Motor neuron (in vitro differentiated cells): ENCODE measurements around the gene TRIOBP. TPM values are rescaled to one million over a fixed set of nuclear protein-coding genes. Genes with fewer than 3 reads are reported as not detected.
A peak's percentile ranks its signal among the peaks of the same experiment; 100 is the strongest.

Experiments used
- ATAC-seq, 8 experiments: fragments of 200-7000 bp; cut with Tn5 transposase; replicated peaks in 6 of 8; 2 replicates each; pipeline ENCODE4 v1.8.0; 2021; ENCODE audit warnings: mild to moderate bottlenecking in 8 of 8, moderate library complexity in 8 of 8
- H3K27ac ChIP-seq, 2 donors: fragments of 250-450 bp; sonication (Bioruptor Pico); 2 replicates each; pipeline ENCODE4 v1.9.0; 2021; ENCODE audit warnings: antibody characterized with exemption in 2 of 2, mild to moderate bottlenecking in 2 of 2, moderate library complexity in 1 of 2
- H3K4me1 ChIP-seq, 2 donors: fragments of 250-450 bp; sonication (Bioruptor Pico); replicated peaks in 1 of 2; 2 replicates each; pipeline ENCODE4 v1.6.1; 2021; ENCODE audit warnings: antibody characterized with exemption in 2 of 2, mild to moderate bottlenecking in 2 of 2, moderate library complexity in 1 of 2
- H3K4me3 ChIP-seq, 5 donors: fragments of 250-450 bp; sonication (Bioruptor Pico); 2 replicates each; pipeline ENCODE4 v1.9.0; 2021; ENCODE audit warnings: antibody characterized with exemption in 5 of 5, mild to moderate bottlenecking in 5 of 5, moderate library complexity in 4 of 5
- WGBS, 10 experiments: fragments of 450-650 bp; shearing (Covaris generic); methylation state at CpG; one replicate each; pipeline ENCODE4 v1.0.0; 2022; 5-methylcytosine and 5-hydroxymethylcytosine counted together
- in situ Hi-C, 9 experiments: fragments of 400-800 bp; cut with MboI; loops; one replicate each; pipeline ENCODE4 v1.15.0; 2021; ENCODE audit warnings: low sequenced_read_pairs in 9 of 9, low pct_unique_long_range_greater_than_20kb in 2 of 9; ENCODE audit not compliant: unreplicated experiment in 9 of 9
- total RNA-seq, 8 experiments: library from RNA; unstranded; fragments of 300-600 nt; gene quantifications; 2 replicates each; pipeline versions ENCODE4 v1.2.3 to v1.2.4, GENCODE V29; 2022

Gene TRIOBP
- total RNA-seq, 8 experiments from 2014 or later: 13.8 to 56.2 (median 25.3) TPM

- H3K4me1 ChIP-seq: peaks cover 0 to 6% of the 10 kb centered on the region in 2 donors
- no peak for ATAC-seq
- WGBS, 10 experiments: 66 to 100% (median 94%) methylated on average over 2 to 12 of the region's 13 CpGs
- in situ Hi-C loops: no loop called here
- H3K27ac ChIP-seq: no peak overlapping the region
- H3K4me3 ChIP-seq: no peak overlapping the region
Measured at GRCh38 chr22:37731804-37732471, 35.1 kb downstream of the TRIOBP start.

DNA sequence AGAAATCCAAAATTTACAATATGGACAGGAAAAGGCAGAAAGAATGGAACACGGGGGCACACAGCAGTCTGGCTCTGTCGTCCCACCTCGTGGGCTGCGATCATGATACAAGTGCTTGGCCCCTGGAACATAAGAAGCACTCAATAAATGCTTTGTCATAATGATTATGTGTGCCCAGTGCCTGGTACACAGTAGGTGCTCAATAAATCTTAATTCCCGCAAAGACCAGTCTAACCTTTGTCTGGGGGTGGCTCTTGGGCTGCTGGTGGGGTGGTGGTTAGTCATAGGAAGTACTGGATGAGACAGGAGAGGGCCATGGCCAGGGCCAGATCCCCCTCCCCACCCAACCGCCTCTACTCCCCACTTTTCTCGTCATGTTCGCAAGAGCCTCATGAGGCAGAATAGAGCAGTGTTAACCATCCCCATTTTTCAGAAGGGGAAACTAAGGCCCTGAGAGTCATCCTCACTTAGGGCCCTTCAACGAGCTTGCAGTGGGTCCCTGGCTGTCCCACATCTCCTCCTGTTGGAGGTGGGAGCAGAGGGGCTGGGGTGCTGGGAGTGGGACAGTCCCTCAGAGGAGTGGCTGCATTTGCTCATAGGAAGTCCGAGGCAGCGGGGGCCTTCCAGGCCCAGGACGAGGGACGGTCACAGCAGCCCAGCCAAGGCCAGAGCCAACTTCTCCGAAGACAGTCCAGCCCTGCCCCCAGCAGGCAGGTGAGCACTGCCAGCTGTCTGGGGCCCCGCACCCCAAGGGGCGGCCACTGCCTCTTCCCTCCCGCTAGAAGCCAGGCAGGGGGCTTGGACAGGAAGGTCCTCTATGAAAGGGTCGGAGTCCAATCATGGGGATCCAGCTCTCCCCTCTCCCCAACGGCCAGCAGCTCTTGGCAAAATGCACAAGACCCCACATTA is 36.1 kb downstream of the TRIOBP start:
- WGBS, 10 experiments: 50 to 100% (median 84%) methylated on average over 1 to 8 of the region's 19 CpGs; no CpG with 5 or more reads in 3 of the 10 experiments
- no peak for ATAC-seq
- in situ Hi-C loops: no loop called here
- peaks cover 0 to 6% of the 10 kb centered on the region in 2 donors for H3K4me1 ChIP-seq
- no peak overlapping the region for H3K4me3 ChIP-seq
- no peak overlapping the region for H3K27ac ChIP-seq

- Histone ChIP-seq H3K4me1 (peaks cover 0 to 8% of the 10 kb centered on the region in 2 donors), H3K27ac (no peak overlapping the region), H3K4me3 (no peak overlapping the region)
- in situ Hi-C loops: no loop called here
- no peak for ATAC-seq
- 70 to 100% (median 93%) methylated on average over 1 to 2 of the region's 11 CpGs; no CpG with 5 or more reads in 5 of the 10 experiments for WGBS, 10 experiments
Measured at GRCh38 chr22:37733625-37734401, 37.0 kb downstream of the TRIOBP start.

- Histone ChIP-seq H3K27ac (no peak overlapping the region), H3K4me3 (no peak overlapping the region), H3K4me1 (peaks cover 0 to 8% of the 10 kb centered on the region in 2 donors)
- 83% methylated on average over 3 of the region's 6 CpGs; no CpG with 5 or more reads in 9 of the 10 experiments for WGBS, 10 experiments
- in situ Hi-C loops: no loop called here
- peak in 1 of 8 experiments; percentile 7 for ATAC-seq
Measured at GRCh38 chr22:37734402-37734700, 37.5 kb downstream of the TRIOBP start.

DNA sequence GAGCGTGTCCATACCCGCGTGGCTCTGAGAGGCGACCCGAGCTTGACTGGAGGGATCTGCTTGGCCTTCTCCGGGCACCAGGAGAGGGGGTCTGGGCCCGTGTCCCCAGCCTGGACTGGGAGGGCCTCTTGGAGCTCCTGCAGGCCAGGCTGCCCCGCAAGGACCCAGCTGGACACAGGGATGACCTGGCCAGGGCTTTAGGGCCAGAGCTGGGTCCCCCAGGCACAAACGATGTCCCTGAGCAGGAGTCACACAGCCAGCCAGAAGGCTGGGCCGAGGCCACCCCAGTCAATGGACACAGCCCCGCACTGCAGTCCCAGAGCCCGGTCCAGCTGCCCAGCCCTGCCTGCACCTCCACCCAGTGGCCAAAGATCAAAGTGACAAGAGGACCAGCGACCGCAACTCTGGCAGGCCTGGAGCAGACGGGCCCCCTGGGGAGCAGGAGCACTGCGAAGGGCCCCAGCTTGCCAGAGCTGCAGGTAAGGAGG is 38.2 kb downstream of the TRIOBP start:
- 18 to 80% (median 66%) methylated on average over 2 to 7 of the region's 16 CpGs; no CpG with 5 or more reads in 5 of the 10 experiments for WGBS, 10 experiments
- Histone ChIP-seq H3K27ac (peak overlapping the region in 1 of 2 donors; percentile 22), H3K4me3 (no peak overlapping the region), H3K4me1 (peaks cover 0 to 8% of the 10 kb centered on the region in 2 donors)
- peak; percentile 63 to 93 (median 82) for ATAC-seq
- in situ Hi-C loops: no loop called here

DNA sequence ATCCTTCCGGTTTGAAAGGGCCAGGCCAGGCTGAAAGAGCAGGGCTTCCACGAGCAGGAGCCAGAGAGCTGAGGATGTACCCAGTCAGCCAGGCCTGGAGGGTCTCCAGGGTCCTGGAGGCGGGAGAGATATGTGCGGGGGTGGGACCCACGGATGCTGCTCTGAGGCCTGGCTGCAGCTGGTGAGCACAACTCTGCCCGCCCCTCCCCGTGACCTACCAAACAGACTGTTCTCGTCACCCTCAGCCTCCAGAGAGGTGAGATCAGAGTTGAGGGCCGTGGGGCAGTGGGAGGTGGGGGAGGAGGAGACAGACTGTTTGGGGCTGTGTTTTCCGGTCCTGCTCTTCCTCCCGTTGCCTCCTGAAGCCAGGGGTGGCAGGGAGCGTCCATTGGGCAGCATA is 42.2 kb downstream of the TRIOBP start:
- peak in 5 of 8 experiments; percentile 6 to 28 (median 17) for ATAC-seq
- 20 to 100% (median 55%) methylated on average over 1 to 2 of the region's 12 CpGs; no CpG with 5 or more reads in 7 of the 10 experiments for WGBS, 10 experiments
- in situ Hi-C loops: no loop called here

GRCh38 chr22:37739611-37740049 is 42.8 kb downstream of the TRIOBP start:
- Histone ChIP-seq H3K4me3 (no peak overlapping the region), H3K27ac (no peak overlapping the region), H3K4me1 (peaks cover 0 to 8% of the 10 kb centered on the region in 2 donors)
- 52 to 100% (median 82%) methylated on average over 3 to 7 of the region's 17 CpGs; no CpG with 5 or more reads in 6 of the 10 experiments for WGBS, 10 experiments
- in situ Hi-C loops: no loop called here
- ATAC-seq: no peak

More for the DNA sequence above, 42.2 kb downstream of the TRIOBP start:
- no peak overlapping the region for H3K4me3 ChIP-seq
- H3K27ac ChIP-seq: no peak overlapping the region
- H3K4me1 ChIP-seq: peaks cover 0 to 8% of the 10 kb centered on the region in 2 donors

GRCh38 chr22:37740455-37741311 is 43.8 kb downstream of the TRIOBP start:
- no peak overlapping the region for H3K27ac ChIP-seq
- WGBS, 10 experiments: 64 to 100% (median 83%) methylated on average over 1 to 6 of the region's 22 CpGs; no CpG with 5 or more reads in 3 of the 10 experiments
- H3K4me1 ChIP-seq: peaks cover 0 to 7% of the 10 kb centered on the region in 2 donors
- H3K4me3 ChIP-seq: no peak overlapping the region
- in situ Hi-C loops: no loop called here
- ATAC-seq: no peak

DNA sequence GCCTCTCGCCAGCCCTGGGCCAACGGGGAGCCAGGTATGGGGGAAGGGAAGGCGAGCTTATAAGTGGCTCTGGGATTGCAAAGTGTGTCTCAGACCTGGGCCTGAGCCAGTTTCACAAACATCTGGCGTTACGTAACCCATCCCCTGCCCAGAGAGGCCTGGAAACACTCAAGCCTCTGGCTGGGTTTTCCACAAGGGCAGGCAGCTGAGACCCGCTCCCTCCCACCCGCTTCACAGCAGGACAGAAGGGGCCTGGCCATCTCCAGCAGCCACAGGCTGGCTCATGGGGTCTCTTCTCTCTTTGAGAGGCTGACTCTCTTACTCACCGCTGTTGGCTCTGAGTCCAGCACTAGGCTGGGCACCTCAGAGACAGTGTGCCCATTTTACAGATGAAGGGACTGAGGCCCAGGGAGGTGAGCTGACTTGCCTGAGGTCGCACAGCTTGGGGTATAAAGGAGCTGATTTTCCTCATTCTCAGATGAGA is 44.5 kb downstream of the TRIOBP start:
- 26 to 85% (median 33%) methylated on average over 2 to 5 of the region's 9 CpGs; no CpG with 5 or more reads in 5 of the 10 experiments for WGBS, 10 experiments
- in situ Hi-C loops: no loop called here
- H3K4me3 ChIP-seq: no peak overlapping the region
- H3K4me1 ChIP-seq: peaks cover 0 to 7% of the 10 kb centered on the region in 2 donors
- peak in 3 of 8 experiments; percentile 31 to 42 (median 38) for ATAC-seq
- H3K27ac ChIP-seq: no peak overlapping the region

GRCh38 chr22:37742376-37743171 is 45.7 kb downstream of the TRIOBP start:
- Histone ChIP-seq H3K4me1 (peaks cover 7 to 13% of the 10 kb centered on the region in 2 donors), H3K4me3 (no peak overlapping the region), H3K27ac (no peak overlapping the region)
- ATAC-seq: no peak
- in situ Hi-C loops: no loop called here
- WGBS, 10 experiments: 0 to 100% (median 65%) methylated on average over 1 to 8 of the region's 16 CpGs; no CpG with 5 or more reads in 4 of the 10 experiments

DNA sequence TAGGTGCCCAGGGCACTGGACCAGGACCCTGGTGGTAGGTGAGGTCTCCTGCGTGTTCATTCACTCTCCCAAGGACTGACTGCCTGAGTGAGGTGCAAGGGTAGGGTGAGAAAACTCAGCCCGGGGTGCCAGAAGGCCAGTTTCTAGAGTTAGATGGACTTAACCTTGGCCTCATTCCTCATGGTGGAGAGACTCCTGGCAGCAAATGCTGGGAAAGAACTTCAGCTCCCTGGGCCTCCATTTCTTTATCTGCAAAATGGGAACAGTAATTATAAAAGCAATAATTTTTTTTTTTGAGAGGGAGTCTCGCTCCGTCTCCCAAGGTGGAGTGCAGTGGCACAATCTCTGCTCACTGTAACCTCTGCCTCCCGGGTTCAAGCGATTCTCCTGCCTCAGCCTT is 47.7 kb downstream of the TRIOBP start:
- no peak for ATAC-seq
- H3K4me1 ChIP-seq: peaks cover 10 to 22% of the 10 kb centered on the region in 2 donors
- H3K4me3 ChIP-seq: no peak overlapping the region
- 74 to 100% (median 91%) methylated on average over 3 to 5 of the region's 6 CpGs; no CpG with 5 or more reads in 5 of the 10 experiments for WGBS, 10 experiments
- in situ Hi-C loops: no loop called here
- H3K27ac ChIP-seq: no peak overlapping the region
